LNCaP clone FGC (cell line): ENCODE measurements around the gene CACNA1G.

ENCODE experiments used
- DNase-seq: peaks from one replicate; pipeline ENCODE4 v3.0.0-alpha.2; 2011; ENCODE audit warnings: low read depth
- H3K4me3 ChIP-seq: 2 replicates; pipeline ENCODE4 v1.5.1; 2011; ENCODE audit warnings: mild to moderate bottlenecking, low read depth, low read length, control low read depth
- TF ChIP-seq, protein P1 (sequence below): IDR thresholded peaks from 2 replicates; pipeline ENCODE4 v1.5.1; 2012; ENCODE audit warnings: mild to moderate bottlenecking; ENCODE audit not compliant: control insufficient read depth, insufficient read depth; ENCODE audit errors: extremely low read depth

CACNA1G gene

DNA sequence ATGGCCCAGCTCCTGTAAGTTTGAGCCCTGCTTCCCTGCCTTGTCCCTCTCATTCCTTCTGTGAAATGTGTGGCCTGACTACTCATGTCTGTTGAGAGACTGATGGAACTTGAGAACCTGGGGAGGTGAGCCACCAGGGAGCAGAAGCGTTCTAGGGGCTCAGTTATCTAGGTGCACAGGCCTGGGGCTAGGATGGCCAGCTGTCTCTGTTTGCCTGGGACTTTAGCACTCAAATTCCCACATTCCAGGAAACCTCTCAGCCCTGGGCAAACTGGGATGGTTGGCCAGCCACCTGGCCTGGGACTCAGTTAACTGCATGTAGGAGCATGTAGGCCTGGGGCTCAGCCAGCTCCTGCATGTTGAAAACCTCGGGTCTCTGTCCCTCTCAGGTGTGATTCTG, 37.3 kb upstream of the CACNA1G start:
- TF ChIP-seq, protein P1, sequence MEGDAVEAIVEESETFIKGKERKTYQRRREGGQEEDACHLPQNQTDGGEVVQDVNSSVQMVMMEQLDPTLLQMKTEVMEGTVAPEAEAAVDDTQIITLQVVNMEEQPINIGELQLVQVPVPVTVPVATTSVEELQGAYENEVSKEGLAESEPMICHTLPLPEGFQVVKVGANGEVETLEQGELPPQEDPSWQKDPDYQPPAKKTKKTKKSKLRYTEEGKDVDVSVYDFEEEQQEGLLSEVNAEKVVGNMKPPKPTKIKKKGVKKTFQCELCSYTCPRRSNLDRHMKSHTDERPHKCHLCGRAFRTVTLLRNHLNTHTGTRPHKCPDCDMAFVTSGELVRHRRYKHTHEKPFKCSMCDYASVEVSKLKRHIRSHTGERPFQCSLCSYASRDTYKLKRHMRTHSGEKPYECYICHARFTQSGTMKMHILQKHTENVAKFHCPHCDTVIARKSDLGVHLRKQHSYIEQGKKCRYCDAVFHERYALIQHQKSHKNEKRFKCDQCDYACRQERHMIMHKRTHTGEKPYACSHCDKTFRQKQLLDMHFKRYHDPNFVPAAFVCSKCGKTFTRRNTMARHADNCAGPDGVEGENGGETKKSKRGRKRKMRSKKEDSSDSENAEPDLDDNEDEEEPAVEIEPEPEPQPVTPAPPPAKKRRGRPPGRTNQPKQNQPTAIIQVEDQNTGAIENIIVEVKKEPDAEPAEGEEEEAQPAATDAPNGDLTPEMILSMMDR, result no peak
- no peak for DNase-seq
- H3K4me3 ChIP-seq, result no peak overlapping the region

DNA sequence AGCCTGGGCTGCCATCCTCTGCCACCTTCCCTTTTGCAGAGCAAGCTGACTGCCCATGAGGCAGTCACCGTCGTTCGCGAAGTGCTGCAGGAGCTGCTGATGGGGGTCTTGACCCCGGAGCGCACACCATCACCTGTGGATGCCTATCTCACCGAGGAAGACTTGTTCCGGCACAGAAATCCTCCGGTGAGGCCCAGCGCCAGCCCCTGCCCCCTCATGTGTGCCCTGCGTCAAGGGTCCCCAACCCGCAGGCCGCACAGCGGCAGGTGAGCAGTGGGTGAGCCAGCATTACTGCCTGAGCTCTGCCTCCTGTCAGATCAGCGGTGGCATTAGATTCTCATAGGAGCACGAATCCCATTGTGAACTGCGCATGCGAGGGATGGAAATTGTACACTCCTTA, 35.7 kb upstream of the CACNA1G start:
- H3K4me3 ChIP-seq, result no peak overlapping the region
- DNase-seq, result no peak
- TF ChIP-seq, protein P1, result no peak

DNA sequence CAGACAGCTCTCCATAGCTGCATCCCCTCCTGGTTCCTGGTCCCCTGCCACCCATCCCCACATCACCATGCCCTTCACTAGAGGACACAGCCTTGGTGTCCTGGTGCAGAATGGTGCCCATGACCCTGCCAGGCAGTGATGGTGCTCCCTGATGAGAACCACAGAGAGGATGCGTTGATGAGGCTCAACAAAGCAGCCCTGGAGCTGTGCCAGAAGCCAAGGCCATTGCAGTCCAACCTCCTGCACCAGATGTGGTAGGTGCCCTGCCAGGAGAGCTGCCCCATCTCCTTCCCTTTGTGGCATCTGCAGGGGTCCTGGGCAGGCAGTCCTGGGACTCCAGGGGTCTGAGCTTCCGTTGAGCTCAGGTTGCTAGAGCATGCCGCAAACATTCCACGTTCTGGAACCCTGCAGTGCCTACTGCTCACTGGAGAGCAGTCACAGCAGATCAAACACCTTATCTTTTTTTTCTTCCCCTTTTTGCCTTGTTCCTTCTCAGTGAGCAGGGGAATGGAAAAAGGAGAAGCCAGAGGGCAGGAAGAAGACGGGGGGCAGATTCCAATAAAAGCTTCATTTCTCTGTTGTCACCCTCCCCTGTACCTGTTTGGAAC, 33.3 kb upstream of the CACNA1G start:
- H3K4me3 ChIP-seq, result no peak overlapping the region
- TF ChIP-seq, protein P1, result no peak
- no peak for DNase-seq

DNA sequence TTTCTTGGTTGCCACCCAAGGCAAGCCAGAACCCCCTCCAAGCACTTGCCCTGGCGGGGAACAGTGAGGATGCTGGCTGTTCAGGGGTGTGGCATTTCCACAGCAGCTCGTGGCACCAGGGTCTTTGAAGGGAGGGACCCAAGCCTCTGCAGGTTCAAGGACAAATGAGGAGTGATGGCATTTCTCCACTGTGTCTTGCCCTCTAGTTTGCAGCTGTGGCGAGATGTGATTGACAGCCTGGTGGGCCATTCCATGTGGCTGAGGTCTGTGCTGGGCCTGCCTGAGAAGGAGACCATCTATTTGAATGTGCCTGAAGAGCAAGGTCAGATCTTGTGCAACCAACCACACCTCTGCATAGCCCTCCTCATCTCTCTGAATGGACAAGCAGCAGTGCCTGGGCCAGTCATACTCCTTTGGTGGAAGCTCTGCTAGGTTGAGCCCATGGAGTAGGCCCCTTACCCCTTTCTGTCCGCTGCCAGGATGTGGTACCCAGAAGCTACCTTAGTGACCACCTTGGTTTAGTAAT, 32.5 kb upstream of the CACNA1G start:
- DNase-seq, result no peak
- TF ChIP-seq, protein P1, result no peak
- H3K4me3 ChIP-seq, result no peak overlapping the region

DNA sequence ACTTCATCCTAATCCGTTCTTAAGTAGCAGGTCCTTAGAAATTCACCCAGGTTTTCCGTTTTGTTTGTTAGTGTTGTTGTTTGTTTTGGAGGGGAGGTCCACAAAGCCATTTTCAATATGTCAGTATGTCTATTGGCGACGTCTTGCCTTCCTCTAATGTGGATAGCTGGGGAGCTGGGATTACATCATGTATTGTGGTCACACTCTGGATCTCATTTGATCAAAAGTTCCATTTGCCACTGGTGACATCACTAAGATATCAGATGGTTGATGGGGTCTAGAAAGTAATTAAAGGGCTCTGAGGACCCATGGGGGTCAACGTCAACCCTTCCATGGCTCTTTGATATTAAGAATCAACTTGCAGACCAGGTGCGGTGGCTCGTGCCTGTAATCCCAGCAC, 30.7 kb upstream of the CACNA1G start:
- H3K4me3 ChIP-seq, result no peak overlapping the region
- no peak for DNase-seq
- TF ChIP-seq, protein P1, result no peak

DNA sequence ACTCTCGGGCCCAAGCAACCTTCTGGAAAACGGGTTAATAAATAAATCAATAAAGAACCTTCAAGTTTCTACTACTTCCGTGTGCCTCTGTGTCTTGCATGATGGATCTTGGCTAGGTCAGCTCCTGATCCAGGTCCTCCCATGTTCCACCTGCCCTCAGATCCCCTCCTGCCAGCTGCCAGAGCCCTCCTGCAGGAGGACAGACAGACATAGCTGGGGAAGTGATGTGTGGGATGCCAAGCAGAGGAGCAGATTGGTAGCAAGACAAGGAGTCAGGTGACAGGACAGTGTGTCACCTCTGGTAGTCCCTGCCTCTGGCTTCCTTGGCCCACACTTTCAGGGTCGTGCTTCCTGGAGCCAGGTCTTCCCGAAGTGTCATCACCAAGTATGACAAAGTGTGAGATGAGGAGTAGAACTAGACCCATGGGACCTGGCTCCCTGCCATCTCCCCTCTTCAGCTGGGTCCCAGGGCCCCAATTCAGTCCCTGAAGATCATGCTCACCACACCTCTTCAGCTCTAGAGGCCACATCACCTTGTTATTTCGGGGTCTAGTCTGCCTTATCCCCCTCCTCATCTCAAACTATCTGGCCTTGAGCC, 29.0 kb upstream of the CACNA1G start:
- H3K4me3 ChIP-seq, result no peak overlapping the region
- TF ChIP-seq, protein P1, result no peak
- no peak for DNase-seq

DNA sequence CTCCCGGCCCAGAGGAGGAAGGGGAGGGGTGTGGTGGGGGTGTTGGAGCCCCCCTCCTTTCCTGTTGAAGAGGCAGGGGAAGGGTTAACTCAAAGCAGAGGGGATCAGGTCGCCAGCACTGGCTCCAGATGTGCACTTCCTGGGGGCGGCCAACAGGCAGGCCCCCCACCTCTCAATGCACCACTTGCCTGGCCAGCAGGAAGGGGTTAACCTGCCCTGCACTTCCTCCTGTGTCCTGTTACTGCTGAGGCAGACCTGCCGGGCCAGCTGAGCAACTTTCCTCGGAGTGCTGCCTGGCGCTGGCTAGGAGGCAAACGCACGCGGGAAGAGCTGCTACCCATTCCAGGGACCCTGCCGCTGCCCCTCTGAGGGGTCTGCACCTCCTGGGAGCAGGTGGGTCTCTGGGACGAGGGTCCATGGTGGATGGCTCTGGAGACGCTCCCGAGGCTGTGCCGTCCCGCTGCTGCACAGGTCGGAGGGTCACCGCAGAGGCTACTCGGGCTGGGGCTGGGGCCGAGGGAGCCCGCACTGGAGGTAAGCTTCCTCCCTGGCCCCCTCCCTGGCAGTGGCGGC, 28.0 kb upstream of the CACNA1G start, which contains the start of gene EPN3:
Gene EPN3, plus strand, starts transcription at position 284 of the 573 bp plus-strand sequence. CDS start 3,822 bp downstream, outside the sequence.
- H3K4me3 ChIP-seq, result peak within 1 kb of the TSS; percentile 98
- DNase-seq, result peak; percentile 52
- TF ChIP-seq, protein P1, result no peak
